Activated naive CD8-positive, alpha-beta T cell treated with anti-CD3 and anti-CD28 coated beads, Interleukin-2, amount 50 U/mL, for 24 hours (primary cell): Measurements from ENCODE around the gene RIN2.

Experiments used
- ATAC-seq: fragments of 150-1000 bp; cut with Tn5 transposase; one replicate; pipeline ENCODE4 v1.10.0; 2021
- DNase-seq: peaks from one replicate; pipeline ENCODE4 v3.0.0; 2021
- H3K27ac Mint-ChIP-seq: one replicate; pipeline ENCODE4 v1.8.0; 2021; ENCODE audit warnings: mild to moderate bottlenecking, mixed read lengths
- H3K27me3 Mint-ChIP-seq: one replicate; pipeline ENCODE4 v1.8.0; 2021; ENCODE audit warnings: mixed read lengths
- H3K36me3 Mint-ChIP-seq: one replicate; pipeline ENCODE4 v1.8.0; 2021; ENCODE audit warnings: low read depth, mixed read lengths
- H3K4me1 Mint-ChIP-seq: one replicate; pipeline ENCODE4 v1.8.0; 2021; ENCODE audit warnings: mixed read lengths
- H3K4me3 Mint-ChIP-seq: one replicate; pipeline ENCODE4 v1.8.0; 2021; ENCODE audit warnings: mild to moderate bottlenecking, moderate library complexity, mixed read lengths
- H3K9me3 Mint-ChIP-seq: one replicate; pipeline ENCODE4 v1.8.0; 2021; ENCODE audit warnings: mixed read lengths

The RIN2 gene

DNA sequence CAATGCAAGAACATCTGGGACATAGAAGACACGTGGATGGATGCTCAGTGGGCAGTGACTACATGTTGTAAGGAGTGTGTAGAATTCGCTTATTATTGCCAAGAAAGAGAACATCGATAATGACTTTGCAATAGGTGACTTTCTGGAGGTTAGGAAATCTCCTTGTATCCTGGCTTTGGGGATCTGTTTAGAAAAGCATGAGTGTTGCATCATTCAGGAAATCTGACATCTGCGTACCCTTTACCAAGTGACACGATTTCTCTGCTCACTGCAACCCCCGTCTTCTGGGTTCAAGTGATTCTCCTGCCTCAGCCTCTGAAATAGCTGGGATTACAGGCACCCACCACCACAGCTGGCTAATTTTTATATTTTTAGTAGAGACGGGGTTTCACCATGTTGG lies 23.2 kb downstream of the RIN2 start:
- Mint-ChIP-seq H3K4me1 (no peaks in the 10 kb centered on the region), H3K27ac (no peak overlapping the region), H3K4me3 (no peak overlapping the region), H3K36me3 (no peaks in the 10 kb centered on the region), H3K27me3 (peaks cover 12% of the 10 kb centered on the region), H3K9me3 (no peaks in the 10 kb centered on the region)
- DNase-seq (no peak), ATAC-seq (no peak)

DNA sequence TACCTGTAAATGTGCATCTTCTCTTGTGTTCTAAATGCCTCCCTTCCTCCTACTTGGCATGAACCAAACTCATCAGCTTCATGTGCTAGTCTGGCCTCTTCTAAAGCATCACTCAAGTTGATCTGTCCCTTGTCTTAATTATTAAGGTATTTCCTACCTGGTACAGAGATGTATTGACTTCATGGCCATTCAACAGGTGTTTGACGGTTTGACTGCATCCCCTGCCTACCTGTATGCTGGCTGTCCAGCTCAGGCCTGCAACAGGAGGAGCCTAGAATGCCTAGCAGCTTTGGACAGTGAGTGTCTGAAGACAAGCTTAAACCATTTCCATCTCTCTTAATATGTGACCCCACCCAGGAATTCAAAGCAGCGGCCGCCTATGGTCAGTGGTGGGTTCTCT lies 24.6 kb downstream of the RIN2 start:
- H3K9me3 Mint-ChIP-seq = no peaks in the 10 kb centered on the region
- H3K4me1 Mint-ChIP-seq = no peaks in the 10 kb centered on the region
- ATAC-seq (no peak), DNase-seq (no peak)
- H3K4me3 Mint-ChIP-seq = no peak overlapping the region
- no peak overlapping the region for H3K27ac Mint-ChIP-seq
- peaks cover 17% of the 10 kb centered on the region for H3K27me3 Mint-ChIP-seq
- H3K36me3 Mint-ChIP-seq = no peaks in the 10 kb centered on the region

DNA sequence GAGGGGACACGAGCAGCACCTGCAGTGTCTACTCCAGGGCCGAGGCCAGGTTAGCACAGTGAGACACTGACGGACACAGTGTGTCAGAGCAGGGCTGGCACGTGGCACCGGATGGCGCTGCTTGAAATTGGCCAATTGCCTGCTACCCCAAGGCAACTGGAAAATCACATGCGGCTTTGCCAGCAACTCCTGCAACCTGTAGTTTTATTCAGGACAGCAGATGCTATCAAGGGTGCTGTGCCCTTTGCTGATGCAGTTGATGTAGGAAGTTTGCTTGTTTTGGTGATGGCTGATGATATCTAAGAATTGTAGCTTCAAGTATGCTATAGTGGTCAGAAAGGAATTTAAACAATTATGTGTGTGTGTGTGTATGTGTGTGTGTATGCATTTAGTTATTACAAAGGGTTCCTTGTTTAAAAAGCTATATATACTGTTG lies 25.9 kb downstream of the RIN2 start:
- no peak for DNase-seq
- Mint-ChIP-seq H3K9me3 (no peaks in the 10 kb centered on the region), H3K27me3 (peaks cover 15% of the 10 kb centered on the region), H3K27ac (no peak overlapping the region), H3K4me3 (no peak overlapping the region), H3K4me1 (no peaks in the 10 kb centered on the region), H3K36me3 (no peaks in the 10 kb centered on the region)
- no peak for ATAC-seq

DNA sequence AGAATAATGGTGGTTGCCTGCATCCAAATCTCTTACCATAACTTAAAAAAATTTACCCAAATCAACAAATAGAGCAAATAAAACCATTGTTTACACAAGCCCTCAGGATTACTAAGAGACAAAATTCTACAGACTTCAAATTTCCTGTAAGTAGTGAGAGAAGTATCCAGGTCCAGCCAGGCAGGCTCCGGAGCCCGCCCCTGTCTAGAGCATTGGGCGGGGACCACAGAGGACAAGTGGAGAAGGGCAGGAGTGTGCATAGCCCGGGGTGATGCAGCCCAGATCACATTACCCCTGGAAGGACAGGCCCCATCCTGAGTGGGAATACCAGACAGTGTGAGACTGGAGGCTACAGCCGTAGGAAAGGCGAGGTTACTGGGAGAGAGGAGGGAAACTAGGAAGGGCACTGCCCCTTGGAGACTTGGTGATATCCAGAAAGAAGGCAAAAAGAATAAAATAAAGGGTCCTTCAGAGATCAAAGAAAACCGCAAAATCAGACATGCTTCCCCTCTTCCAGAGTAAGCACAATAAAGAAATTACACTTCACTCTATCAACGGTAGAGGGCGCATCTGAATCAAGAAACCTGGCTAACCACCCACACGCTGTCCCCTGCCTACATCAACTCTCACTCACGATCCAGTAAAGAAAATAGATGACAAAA lies 26.6 kb downstream of the RIN2 start:
- ATAC-seq = peak; percentile 36
- peaks cover 15% of the 10 kb centered on the region for H3K27me3 Mint-ChIP-seq
- H3K27ac Mint-ChIP-seq = no peak overlapping the region
- no peaks in the 10 kb centered on the region for H3K4me1 Mint-ChIP-seq
- H3K36me3 Mint-ChIP-seq = no peaks in the 10 kb centered on the region
- DNase-seq = peak; percentile 21
- H3K4me3 Mint-ChIP-seq = no peak overlapping the region
- H3K9me3 Mint-ChIP-seq = no peaks in the 10 kb centered on the region

DNA sequence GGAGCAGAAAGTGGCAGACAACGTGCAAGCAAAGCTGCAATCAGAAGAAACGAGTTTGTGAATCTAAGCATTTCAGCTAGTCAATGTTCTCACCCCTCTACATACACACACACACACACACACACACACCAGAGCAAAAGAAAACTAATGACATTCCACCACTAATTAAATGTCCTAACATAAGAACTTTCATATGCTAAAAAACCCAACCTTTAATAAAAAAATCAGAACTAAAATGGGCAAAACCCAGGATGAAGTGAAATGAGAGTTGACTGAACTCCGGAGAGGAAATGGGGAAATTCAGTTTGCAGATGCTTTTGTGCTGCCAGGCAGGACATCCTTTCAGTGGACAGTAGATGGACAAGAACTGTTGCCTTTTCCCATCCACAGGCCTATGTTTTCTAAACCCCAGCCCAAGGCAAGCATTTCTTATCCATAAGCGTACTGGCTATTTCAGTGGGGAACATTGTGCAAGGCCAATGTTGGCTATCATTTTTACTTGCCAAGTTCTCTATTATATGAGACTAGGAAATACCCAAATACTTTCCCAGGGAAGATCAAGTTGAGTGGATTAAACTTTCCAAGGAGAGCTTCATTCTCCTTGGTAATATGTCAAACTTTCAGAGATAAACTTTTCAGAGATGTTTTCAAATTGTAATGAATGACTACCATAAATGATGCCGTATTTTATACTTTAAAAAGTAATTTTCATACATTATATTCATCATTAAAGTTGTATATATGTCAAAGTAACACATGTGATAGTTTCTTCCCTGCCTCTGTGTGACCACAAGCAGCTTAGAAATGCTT lies 27.3 kb downstream of the RIN2 start:
- ATAC-seq (no peak), DNase-seq (no peak)
- Mint-ChIP-seq H3K4me1 (no peaks in the 10 kb centered on the region), H3K4me3 (no peak overlapping the region), H3K27me3 (peaks cover 15% of the 10 kb centered on the region), H3K9me3 (no peaks in the 10 kb centered on the region), H3K27ac (no peak overlapping the region), H3K36me3 (no peaks in the 10 kb centered on the region)

DNA sequence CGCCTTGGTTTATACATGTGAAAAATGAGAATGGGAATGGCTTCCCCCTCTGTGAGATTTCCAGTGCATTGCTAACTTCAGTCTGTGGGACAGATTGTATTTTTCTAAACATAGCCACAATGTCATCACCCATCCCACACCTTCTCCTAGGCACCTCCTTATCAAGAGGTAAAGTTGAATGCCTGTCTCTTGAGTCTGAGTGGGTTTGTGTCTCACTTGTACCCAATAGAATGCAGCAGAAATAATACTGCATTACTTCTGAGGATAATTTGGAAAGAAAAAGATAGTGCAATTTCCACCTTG lies 27.9 kb downstream of the RIN2 start:
- Mint-ChIP-seq H3K4me1 (no peaks in the 10 kb centered on the region), H3K9me3 (no peaks in the 10 kb centered on the region), H3K27me3 (peaks cover 15% of the 10 kb centered on the region), H3K4me3 (no peak overlapping the region), H3K36me3 (no peaks in the 10 kb centered on the region), H3K27ac (no peak overlapping the region)
- ATAC-seq (no peak), DNase-seq (no peak)

DNA sequence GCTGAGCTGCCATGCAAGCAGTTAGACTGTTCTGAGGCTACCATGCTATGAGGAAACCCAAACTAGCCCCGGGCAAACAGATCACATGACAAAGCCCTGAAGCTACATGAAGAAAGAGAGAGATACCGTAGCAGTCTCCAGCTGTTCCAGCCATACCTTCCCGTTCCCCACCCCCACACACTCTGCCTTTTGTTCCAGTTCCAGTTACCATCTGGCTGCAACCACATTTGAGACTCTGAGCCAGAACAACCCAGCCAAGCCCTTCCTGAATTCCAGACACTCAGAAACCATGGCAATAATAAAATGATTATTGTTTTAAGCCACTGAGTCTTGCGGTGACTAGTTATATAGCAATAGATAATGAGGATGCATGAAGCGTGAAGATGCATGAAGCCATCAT lies 28.3 kb downstream of the RIN2 start:
- ATAC-seq (no peak), DNase-seq (no peak)
- Mint-ChIP-seq H3K36me3 (no peaks in the 10 kb centered on the region), H3K27ac (no peak overlapping the region), H3K4me1 (no peaks in the 10 kb centered on the region), H3K4me3 (no peak overlapping the region), H3K9me3 (no peaks in the 10 kb centered on the region), H3K27me3 (peaks cover 15% of the 10 kb centered on the region)

DNA sequence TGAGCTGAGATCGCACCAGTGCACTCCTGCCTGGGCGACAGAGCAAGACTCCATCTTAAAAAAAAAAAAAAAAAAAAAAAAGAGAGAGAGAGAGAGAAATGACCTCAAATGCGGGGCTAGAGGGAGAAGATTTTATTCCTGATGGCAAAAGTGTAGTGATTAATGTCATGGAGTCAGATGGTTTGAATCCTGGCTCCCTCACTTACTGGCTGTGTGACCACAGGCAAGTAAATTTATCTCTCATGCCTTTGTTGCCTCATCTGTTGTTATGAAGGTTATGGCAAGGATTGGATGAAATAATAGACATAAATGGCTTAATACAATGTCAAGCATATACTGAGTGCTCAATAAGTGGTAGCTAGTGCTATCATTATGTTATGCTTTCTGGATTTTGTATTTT lies 29.3 kb downstream of the RIN2 start:
- Mint-ChIP-seq H3K4me1 (no peaks in the 10 kb centered on the region), H3K27ac (no peak overlapping the region), H3K27me3 (peaks cover 16% of the 10 kb centered on the region), H3K4me3 (no peak overlapping the region), H3K9me3 (no peaks in the 10 kb centered on the region), H3K36me3 (no peaks in the 10 kb centered on the region)
- no peak for ATAC-seq
- DNase-seq = no peak

DNA sequence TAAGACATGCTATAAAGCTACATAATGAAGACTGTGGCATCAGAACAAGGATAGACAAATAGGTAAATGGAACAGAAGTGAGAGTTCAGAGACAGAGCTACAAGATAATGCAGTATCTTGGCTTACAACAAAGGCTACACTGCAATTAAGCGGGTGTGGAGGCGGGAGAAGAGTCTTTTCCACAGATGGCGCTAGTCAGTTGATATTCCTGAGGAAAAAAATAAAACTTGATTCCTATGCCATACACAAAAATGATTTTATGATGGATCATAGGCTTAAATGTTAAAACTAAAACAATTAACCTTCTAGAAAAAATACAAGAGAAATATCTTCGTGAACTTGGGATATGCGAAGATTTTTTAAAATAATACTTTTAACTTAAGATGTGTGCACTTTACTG lies 31.0 kb downstream of the RIN2 start:
- H3K27me3 Mint-ChIP-seq = peaks cover 12% of the 10 kb centered on the region
- DNase-seq (no peak), ATAC-seq (no peak)
- H3K4me1 Mint-ChIP-seq = no peaks in the 10 kb centered on the region
- H3K27ac Mint-ChIP-seq = no peak overlapping the region
- H3K4me3 Mint-ChIP-seq = no peak overlapping the region
- H3K36me3 Mint-ChIP-seq = no peaks in the 10 kb centered on the region
- H3K9me3 Mint-ChIP-seq = no peaks in the 10 kb centered on the region

DNA sequence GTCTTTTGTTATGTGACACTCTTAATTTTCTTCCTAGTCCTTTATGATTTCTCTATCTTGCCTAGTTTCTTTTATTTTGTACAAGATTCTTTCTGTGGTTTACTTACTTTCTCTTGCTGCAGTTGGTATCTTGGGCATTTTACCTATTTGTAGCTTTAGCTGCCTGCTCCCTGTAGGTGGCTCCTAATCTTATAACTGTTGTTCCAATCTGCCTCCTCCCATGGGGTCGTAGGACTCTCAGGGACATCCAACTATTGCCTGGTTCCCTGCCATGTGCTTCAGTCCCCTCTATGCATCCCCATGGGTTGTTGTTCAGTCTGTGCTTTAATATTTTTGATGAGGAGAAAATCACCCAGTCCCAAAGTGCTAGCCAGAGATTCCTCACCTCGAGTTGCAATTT lies 31.4 kb downstream of the RIN2 start:
- Mint-ChIP-seq H3K27me3 (peaks cover 12% of the 10 kb centered on the region), H3K9me3 (no peaks in the 10 kb centered on the region), H3K27ac (no peak overlapping the region), H3K36me3 (no peaks in the 10 kb centered on the region), H3K4me1 (no peaks in the 10 kb centered on the region), H3K4me3 (no peak overlapping the region)
- DNase-seq (no peak), ATAC-seq (no peak)

DNA sequence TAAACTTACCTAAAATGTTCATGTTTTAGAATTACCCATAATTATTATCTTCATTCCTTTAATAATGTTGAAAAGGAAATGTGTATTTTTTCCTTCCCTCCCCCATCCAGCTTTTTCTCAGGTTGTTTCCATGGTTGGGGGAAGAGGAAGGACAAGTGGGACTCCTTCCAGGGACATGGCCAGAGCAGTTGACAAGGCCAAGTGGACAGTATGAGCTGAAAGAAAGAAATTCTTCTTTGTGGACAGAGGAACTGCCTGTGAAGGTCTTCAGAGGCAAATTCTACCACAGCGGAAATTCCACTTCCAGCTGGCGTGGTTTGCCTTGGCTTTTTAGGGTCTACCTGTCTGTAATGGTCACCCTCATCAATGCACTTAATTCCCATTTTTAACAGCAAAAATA lies 33.8 kb downstream of the RIN2 start:
- Mint-ChIP-seq H3K27ac (no peak overlapping the region), H3K4me1 (no peaks in the 10 kb centered on the region), H3K9me3 (no peaks in the 10 kb centered on the region), H3K36me3 (no peaks in the 10 kb centered on the region), H3K4me3 (no peak overlapping the region), H3K27me3 (peaks cover 4% of the 10 kb centered on the region)
- ATAC-seq (no peak), DNase-seq (no peak)

DNA sequence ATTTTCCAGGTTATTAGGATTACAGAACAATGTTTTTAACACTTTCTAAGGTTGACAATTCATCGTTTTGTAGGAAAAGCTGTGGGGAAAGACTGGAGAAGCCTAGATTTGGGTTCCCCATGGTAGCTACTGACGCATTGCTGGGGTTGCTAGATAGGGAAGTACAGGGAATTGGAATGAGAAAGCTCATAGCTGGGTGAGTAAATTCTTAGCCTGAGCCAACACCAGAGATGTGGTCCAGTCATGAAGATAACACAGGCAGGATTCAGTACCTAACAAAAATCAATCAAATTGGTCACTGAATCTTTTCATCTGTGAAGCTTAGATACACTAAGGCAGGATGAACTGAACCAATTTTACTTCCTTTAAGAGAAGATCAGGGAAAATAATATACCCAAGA lies 35.7 kb downstream of the RIN2 start:
- Mint-ChIP-seq H3K27ac (no peak overlapping the region), H3K4me3 (no peak overlapping the region), H3K4me1 (no peaks in the 10 kb centered on the region), H3K27me3 (peaks cover 2% of the 10 kb centered on the region), H3K36me3 (no peaks in the 10 kb centered on the region), H3K9me3 (no peaks in the 10 kb centered on the region)
- ATAC-seq = no peak
- no peak for DNase-seq

DNA sequence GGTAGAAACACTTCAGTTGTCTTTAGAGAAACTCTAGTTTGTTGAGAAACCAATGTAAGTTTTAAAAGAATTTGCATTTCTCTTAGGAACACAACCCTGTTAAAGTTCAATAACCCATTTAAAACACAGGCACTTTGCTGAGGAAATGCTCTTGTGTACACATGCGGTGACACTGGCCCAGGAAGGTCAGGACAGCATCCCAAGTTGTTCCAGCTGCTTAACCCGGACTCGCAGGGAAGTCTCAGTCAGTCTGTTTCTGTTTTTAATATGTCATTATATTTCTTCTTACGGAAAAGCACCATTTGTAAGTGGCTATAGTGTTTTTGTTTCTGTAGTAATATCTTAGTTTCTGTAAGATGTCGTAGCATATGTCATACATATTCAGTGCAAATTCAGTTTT lies 36.9 kb downstream of the RIN2 start:
- H3K4me3 Mint-ChIP-seq = no peak overlapping the region
- H3K36me3 Mint-ChIP-seq = no peaks in the 10 kb centered on the region
- DNase-seq = no peak
- H3K27me3 Mint-ChIP-seq = peaks cover 2% of the 10 kb centered on the region
- no peaks in the 10 kb centered on the region for H3K4me1 Mint-ChIP-seq
- no peak overlapping the region for H3K27ac Mint-ChIP-seq
- H3K9me3 Mint-ChIP-seq = no peaks in the 10 kb centered on the region
- ATAC-seq = no peak

DNA sequence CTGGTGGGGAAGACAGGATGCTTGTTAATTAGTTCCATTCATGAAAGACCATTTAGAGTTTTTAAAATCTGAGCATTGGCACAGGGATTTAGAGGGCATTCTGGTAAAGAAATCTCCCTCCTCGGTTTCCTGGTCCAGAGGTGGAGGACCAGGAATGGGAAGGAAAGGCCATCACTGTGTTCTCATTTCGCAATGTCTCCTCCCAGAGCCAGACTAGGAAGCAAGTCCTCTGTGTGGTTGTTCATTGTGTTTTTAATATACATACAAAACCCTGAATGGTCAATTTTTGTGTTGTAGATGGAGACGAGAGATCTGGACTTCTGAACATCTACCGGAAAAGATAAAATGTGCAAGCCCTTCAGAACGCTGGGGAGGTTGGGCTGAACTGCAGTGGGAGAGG lies 41.3 kb downstream of the RIN2 start:
- ATAC-seq (no peak), DNase-seq (no peak)
- Mint-ChIP-seq H3K27me3 (no peaks in the 10 kb centered on the region), H3K27ac (no peak overlapping the region), H3K36me3 (no peaks in the 10 kb centered on the region), H3K4me3 (no peak overlapping the region), H3K4me1 (no peaks in the 10 kb centered on the region), H3K9me3 (no peaks in the 10 kb centered on the region)

DNA sequence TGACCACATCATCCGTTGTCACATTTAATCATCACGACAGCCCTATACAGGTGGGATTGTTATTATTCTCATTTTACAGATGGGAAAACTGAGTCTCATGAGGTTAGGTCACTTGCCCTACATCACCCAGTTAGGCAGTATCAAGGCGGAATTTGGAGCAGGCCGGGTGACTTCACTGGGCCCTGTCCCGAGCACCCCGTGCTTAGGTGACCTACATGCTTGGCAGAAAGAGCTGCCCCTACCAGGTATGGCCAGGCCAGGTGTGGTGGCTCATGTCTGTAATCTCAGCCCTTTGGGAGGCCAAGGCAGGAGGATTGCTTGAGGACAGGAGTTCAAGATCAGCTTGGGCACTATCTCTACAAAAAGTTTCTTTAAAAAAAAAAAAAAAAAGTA lies 44.0 kb downstream of the RIN2 start:
- H3K36me3 Mint-ChIP-seq = no peaks in the 10 kb centered on the region
- H3K9me3 Mint-ChIP-seq = no peaks in the 10 kb centered on the region
- H3K4me1 Mint-ChIP-seq = no peaks in the 10 kb centered on the region
- DNase-seq = no peak
- no peak overlapping the region for H3K27ac Mint-ChIP-seq
- peaks cover 2% of the 10 kb centered on the region for H3K27me3 Mint-ChIP-seq
- no peak overlapping the region for H3K4me3 Mint-ChIP-seq
- no peak for ATAC-seq
